ENCODE measurements around the gene NDST1. TPM values are rescaled to one million over a fixed set of nuclear protein-coding genes. Genes with fewer than 3 reads are reported as not detected.

NDST1 gene
- polyA plus RNA-seq, 1 of the 3 experiments (the other 2 are of a cell fraction) = 29.2 TPM

- no peak for TF ChIP-seq NRF1 (IDR thresholded peaks at IDR 0.05; ENCODE audit: low read depth, low read length)
These were observed 43.1 kb downstream of the NDST1 start (continued) for GRCh38 chr5:150551066-150551465.

- TF ChIP-seq EZH2phosphoT487 (IDR thresholded peaks at IDR 0.05; ENCODE audit: borderline replicate concordance, low read depth) = no peak
- TF ChIP-seq GATA2 (CRISPR knock-in tag; IDR thresholded peaks at IDR 0.05) = no peak
- TF ChIP-seq, protein P1, sequence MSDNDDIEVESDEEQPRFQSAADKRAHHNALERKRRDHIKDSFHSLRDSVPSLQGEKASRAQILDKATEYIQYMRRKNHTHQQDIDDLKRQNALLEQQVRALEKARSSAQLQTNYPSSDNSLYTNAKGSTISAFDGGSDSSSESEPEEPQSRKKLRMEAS (IDR thresholded peaks at IDR 0.05; ENCODE audit: low read depth) = no peak
- no peak for TF ChIP-seq NFIC (IDR thresholded peaks at IDR 0.05; ENCODE audit: borderline replicate concordance)
- TF ChIP-seq, protein P2, sequence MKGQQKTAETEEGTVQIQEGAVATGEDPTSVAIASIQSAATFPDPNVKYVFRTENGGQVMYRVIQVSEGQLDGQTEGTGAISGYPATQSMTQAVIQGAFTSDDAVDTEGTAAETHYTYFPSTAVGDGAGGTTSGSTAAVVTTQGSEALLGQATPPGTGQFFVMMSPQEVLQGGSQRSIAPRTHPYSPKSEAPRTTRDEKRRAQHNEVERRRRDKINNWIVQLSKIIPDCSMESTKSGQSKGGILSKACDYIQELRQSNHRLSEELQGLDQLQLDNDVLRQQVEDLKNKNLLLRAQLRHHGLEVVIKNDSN (IDR thresholded peaks at IDR 0.05; ENCODE audit: borderline replicate concordance, low read depth) = no peak
- no peak for TF ChIP-seq FOXM1 (IDR thresholded peaks at IDR 0.05; ENCODE audit: low read depth)
- TF ChIP-seq JUND (IDR thresholded peaks at IDR 0.05) = no peak
- TF ChIP-seq, protein P3, sequence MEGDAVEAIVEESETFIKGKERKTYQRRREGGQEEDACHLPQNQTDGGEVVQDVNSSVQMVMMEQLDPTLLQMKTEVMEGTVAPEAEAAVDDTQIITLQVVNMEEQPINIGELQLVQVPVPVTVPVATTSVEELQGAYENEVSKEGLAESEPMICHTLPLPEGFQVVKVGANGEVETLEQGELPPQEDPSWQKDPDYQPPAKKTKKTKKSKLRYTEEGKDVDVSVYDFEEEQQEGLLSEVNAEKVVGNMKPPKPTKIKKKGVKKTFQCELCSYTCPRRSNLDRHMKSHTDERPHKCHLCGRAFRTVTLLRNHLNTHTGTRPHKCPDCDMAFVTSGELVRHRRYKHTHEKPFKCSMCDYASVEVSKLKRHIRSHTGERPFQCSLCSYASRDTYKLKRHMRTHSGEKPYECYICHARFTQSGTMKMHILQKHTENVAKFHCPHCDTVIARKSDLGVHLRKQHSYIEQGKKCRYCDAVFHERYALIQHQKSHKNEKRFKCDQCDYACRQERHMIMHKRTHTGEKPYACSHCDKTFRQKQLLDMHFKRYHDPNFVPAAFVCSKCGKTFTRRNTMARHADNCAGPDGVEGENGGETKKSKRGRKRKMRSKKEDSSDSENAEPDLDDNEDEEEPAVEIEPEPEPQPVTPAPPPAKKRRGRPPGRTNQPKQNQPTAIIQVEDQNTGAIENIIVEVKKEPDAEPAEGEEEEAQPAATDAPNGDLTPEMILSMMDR (IDR thresholded peaks at IDR 0.05) = no peak
- TF ChIP-seq SIN3A (IDR thresholded peaks at IDR 0.05; ENCODE audit: borderline replicate concordance, low read depth, low read length) = no peak
- no peak for TF ChIP-seq YY1 (IDR thresholded peaks at IDR 0.05; ENCODE audit: low read depth)
- Histone ChIP-seq H3K4me3 (ENCODE audit: low read depth in 2 of 2, low read length in 1 of 2) (no peak overlapping the region), H4K20me1 (ENCODE audit: insufficient read depth) (no peaks in the 10 kb centered on the region), H3K27me3 (ENCODE audit: insufficient read depth) (no peaks in the 10 kb centered on the region), H3K9me2 (no peaks in the 10 kb centered on the region), H3F3A (replicated peaks; ENCODE audit: insufficient read depth) (no peaks in the 10 kb centered on the region), H3K79me2 (ENCODE audit: insufficient read depth) (no peaks in the 10 kb centered on the region), H3K4me1 (ENCODE audit: control insufficient read depth in 1 of 2, insufficient read depth in 2 of 2, low read depth in 1 of 2, low read length in 1 of 2) (no peaks in the 10 kb centered on the region), H3K4me2 (no peak overlapping the region), H3K36me3 (replicated peaks in 1 of 2; ENCODE audit: control insufficient read depth in 1 of 2, insufficient read depth in 2 of 2, low read length in 1 of 2) (peaks cover 18 to 68% of the 10 kb centered on the region in 2 experiments), H3K9ac (no peak overlapping the region), H2AFZ (ENCODE audit: low read depth) (no peak overlapping the region), H3K27ac (ENCODE audit: low read depth in 2 of 2, low read length in 1 of 2) (no peak overlapping the region), H3K9me3 (no peaks in the 10 kb centered on the region)
- no peak for DNase-seq
- 99% methylated on average over 10 of the region's 17 CpGs for WGBS (ENCODE audit: low lambda C conversion rate)
- ChIA-PET CTCF (interaction anchor here (1.6 to 1.7 kb wide), 2 partner anchors 9 to 30 kb away, joined by 5 to 10 read pairs; no protein-coding TSS in a partner anchor), POLR2A (interaction anchor here (0.6 kb wide), 1 partner anchor 262 kb away, joined by 3 read pairs; no protein-coding TSS in a partner anchor)
These were observed 45.5 kb downstream of the NDST1 start for GRCh38 chr5:150553402-150553801.

DNA sequence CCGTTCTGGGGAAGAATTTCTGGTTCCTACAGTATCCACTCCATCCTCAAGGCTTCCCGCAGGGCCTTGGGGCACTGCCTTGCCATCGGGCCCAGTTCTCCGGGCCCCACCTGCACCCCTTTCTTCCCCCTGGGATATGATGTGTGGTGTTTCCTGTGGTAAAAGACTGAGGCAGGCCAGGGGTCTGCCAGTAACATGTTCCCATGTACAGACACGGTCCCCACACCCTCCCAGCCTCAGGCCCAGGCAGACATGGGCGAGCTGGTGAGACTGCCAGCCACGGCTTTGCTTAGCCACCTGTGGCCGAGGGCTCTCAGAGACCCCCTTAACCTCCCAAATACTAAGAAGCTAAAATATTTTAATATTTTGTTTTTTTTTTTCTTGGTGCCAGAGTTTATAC, 46.0 kb downstream of the NDST1 start:
- WGBS (ENCODE audit: low lambda C conversion rate) = 89% methylated on average over 7 of the region's 8 CpGs
- H3K4me1 ChIP-seq (ENCODE audit: control insufficient read depth in 1 of 2, insufficient read depth in 2 of 2, low read depth in 1 of 2, low read length in 1 of 2) = no peaks in the 10 kb centered on the region
- no peak overlapping the region for H3K4me3 ChIP-seq (ENCODE audit: low read depth in 2 of 2, low read length in 1 of 2)
- H3K9me2 ChIP-seq = no peaks in the 10 kb centered on the region
- peaks cover 16 to 70% of the 10 kb centered on the region in 2 experiments for H3K36me3 ChIP-seq (replicated peaks in 1 of 2; ENCODE audit: control insufficient read depth in 1 of 2, insufficient read depth in 2 of 2, low read length in 1 of 2)
- no peak overlapping the region for H3K27ac ChIP-seq (ENCODE audit: low read depth in 2 of 2, low read length in 1 of 2)
- H3K9me3 ChIP-seq = no peaks in the 10 kb centered on the region
- H3K27me3 ChIP-seq (ENCODE audit: insufficient read depth) = no peaks in the 10 kb centered on the region
- no peak overlapping the region for H3K9ac ChIP-seq
- H3K4me2 ChIP-seq = no peak overlapping the region
- DNase-seq = no peak
- no peak overlapping the region for H2AFZ ChIP-seq (ENCODE audit: low read depth)
- H3F3A ChIP-seq (replicated peaks; ENCODE audit: insufficient read depth) = no peaks in the 10 kb centered on the region
- H4K20me1 ChIP-seq (ENCODE audit: insufficient read depth) = no peaks in the 10 kb centered on the region
- H3K79me2 ChIP-seq (ENCODE audit: insufficient read depth) = no peaks in the 10 kb centered on the region
- POLR2A ChIA-PET = no interaction called here
- CTCF ChIA-PET = interaction anchor here (0.6 to 4.0 kb wide), 4 partner anchors 9 to 236 kb away, joined by 4 to 24 read pairs (median 8); no protein-coding TSS in a partner anchor
- TF ChIP-seq ELF1 (IDR thresholded peaks at IDR 0.05) (no peak), RAD21 (IDR thresholded peaks at IDR 0.05; ENCODE audit: low read length) (no peak), EZH2phosphoT487 (IDR thresholded peaks at IDR 0.05; ENCODE audit: borderline replicate concordance, low read depth) (no peak), IRF3 (IDR thresholded peaks at IDR 0.05; ENCODE audit: low read depth, low read length) (no peak), RCOR1 (IDR thresholded peaks at IDR 0.05; ENCODE audit: low read length) (no peak), TAF1 (IDR thresholded peaks at IDR 0.05; ENCODE audit: borderline replicate concordance, low read depth, low read length) (no peak), JUND (IDR thresholded peaks at IDR 0.05) (no peak), POLR2AphosphoS5 (IDR thresholded peaks at IDR 0.05; ENCODE audit: low read depth, low read length) (no peak), FOXJ3 (CRISPR knock-in tag; IDR thresholded peaks at IDR 0.05) (no peak)
- TF ChIP-seq, protein P4, sequence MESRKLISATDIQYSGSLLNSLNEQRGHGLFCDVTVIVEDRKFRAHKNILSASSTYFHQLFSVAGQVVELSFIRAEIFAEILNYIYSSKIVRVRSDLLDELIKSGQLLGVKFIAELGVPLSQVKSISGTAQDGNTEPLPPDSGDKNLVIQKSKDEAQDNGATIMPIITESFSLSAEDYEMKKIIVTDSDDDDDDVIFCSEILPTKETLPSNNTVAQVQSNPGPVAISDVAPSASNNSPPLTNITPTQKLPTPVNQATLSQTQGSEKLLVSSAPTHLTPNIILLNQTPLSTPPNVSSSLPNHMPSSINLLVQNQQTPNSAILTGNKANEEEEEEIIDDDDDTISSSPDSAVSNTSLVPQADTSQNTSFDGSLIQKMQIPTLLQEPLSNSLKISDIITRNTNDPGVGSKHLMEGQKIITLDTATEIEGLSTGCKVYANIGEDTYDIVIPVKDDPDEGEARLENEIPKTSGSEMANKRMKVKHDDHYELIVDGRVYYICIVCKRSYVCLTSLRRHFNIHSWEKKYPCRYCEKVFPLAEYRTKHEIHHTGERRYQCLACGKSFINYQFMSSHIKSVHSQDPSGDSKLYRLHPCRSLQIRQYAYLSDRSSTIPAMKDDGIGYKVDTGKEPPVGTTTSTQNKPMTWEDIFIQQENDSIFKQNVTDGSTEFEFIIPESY (IDR thresholded peaks at IDR 0.05; ENCODE audit: borderline replicate concordance, low read depth) = no peak
- TF ChIP-seq, protein P5, sequence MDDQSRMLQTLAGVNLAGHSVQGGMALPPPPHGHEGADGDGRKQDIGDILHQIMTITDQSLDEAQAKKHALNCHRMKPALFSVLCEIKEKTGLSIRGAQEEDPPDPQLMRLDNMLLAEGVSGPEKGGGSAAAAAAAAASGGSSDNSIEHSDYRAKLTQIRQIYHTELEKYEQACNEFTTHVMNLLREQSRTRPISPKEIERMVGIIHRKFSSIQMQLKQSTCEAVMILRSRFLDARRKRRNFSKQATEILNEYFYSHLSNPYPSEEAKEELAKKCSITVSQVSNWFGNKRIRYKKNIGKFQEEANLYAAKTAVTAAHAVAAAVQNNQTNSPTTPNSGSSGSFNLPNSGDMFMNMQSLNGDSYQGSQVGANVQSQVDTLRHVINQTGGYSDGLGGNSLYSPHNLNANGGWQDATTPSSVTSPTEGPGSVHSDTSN (IDR thresholded peaks at IDR 0.05) = no peak
